ENCODE data around the gene NFIC. TPM values are rescaled to one million over a fixed set of nuclear protein-coding genes. Genes with fewer than 3 reads are reported as not detected.
A peak's percentile ranks its signal among the peaks of the same experiment; 100 is the strongest.
"Not testable (repeated sequence)": the region's sequence is repeated elsewhere in the genome, so short reads cannot be mapped to it uniquely, and the experiment has no call there.

Gene NFIC
- polyA plus RNA-seq, 3 donors from 2014 or later: 2.8 to 13.3 TPM; not detected in 1

GRCh38 chr19:3380829-3381228, 14.4 kb downstream of the NFIC start:
- H3K36me3 Mint-ChIP-seq: peaks cover 0 to 4% (median 0%) of the 10 kb centered on the region in 3 donors
- peaks cover 0 to 8% of the 10 kb centered on the region in 2 donors for H3K4me1 Mint-ChIP-seq
- no peak overlapping the region for H3K27ac Mint-ChIP-seq
- no peaks in the 10 kb centered on the region for H3K9me3 Mint-ChIP-seq
- no peak for DNase-seq
- H3K27me3 Mint-ChIP-seq (ENCODE audit: low read depth in 3 of 3): peaks cover 0 to 5% (median 0%) of the 10 kb centered on the region in 3 donors
- no peak overlapping the region for H3K4me3 Mint-ChIP-seq

- peak overlapping the region in 1 of 6 donors; percentile 25 for H3K27ac Mint-ChIP-seq
- peaks cover 0 to 5% (median 0%) of the 10 kb centered on the region in 3 donors for H3K27me3 Mint-ChIP-seq (ENCODE audit: low read depth in 3 of 3)
- peaks cover 0 to 8% of the 10 kb centered on the region in 2 donors for H3K4me1 Mint-ChIP-seq
- H3K36me3 Mint-ChIP-seq: peaks cover 0 to 4% (median 0%) of the 10 kb centered on the region in 3 donors
- no peak overlapping the region for H3K4me3 Mint-ChIP-seq
- no peaks in the 10 kb centered on the region for H3K9me3 Mint-ChIP-seq
- no peak for DNase-seq
Observed at GRCh38 chr19:3381701-3382372, 15.5 kb downstream of the NFIC start.

GRCh38 chr19:3382460-3383100, 16.2 kb downstream of the NFIC start:
- H3K9me3 Mint-ChIP-seq: no peaks in the 10 kb centered on the region
- peaks cover 0 to 8% of the 10 kb centered on the region in 2 donors for H3K4me1 Mint-ChIP-seq
- peaks cover 0 to 5% (median 0%) of the 10 kb centered on the region in 3 donors for H3K27me3 Mint-ChIP-seq (ENCODE audit: low read depth in 3 of 3)
- no peak overlapping the region for H3K4me3 Mint-ChIP-seq
- H3K36me3 Mint-ChIP-seq: peaks cover 0 to 4% (median 0%) of the 10 kb centered on the region in 3 donors
- DNase-seq: no peak
- H3K27ac Mint-ChIP-seq: peak overlapping the region in 1 of 6 donors; percentile 25

GRCh38 chr19:3383121-3383722, 16.8 kb downstream of the NFIC start:
- H3K27ac Mint-ChIP-seq: no peak overlapping the region
- H3K4me1 Mint-ChIP-seq: peaks cover 0 to 8% of the 10 kb centered on the region in 2 donors
- no peak overlapping the region for H3K4me3 Mint-ChIP-seq

GRCh38 chr19:3386447-3387234, 20.3 kb downstream of the NFIC start:
- H3K36me3 Mint-ChIP-seq: peaks cover 0 to 4% (median 0%) of the 10 kb centered on the region in 3 donors
- H3K4me3 Mint-ChIP-seq: no peak overlapping the region
- peaks cover 0 to 2% (median 0%) of the 10 kb centered on the region in 3 donors for H3K27me3 Mint-ChIP-seq (ENCODE audit: low read depth in 3 of 3)
- H3K4me1 Mint-ChIP-seq: peaks cover 0 to 8% of the 10 kb centered on the region in 2 donors
- DNase-seq: no peak
- H3K27ac Mint-ChIP-seq: no peak overlapping the region
- no peaks in the 10 kb centered on the region for H3K9me3 Mint-ChIP-seq

More at GRCh38 chr19:3383121-3383722, 16.8 kb downstream of the NFIC start:
- H3K36me3 Mint-ChIP-seq: peaks cover 0 to 4% (median 0%) of the 10 kb centered on the region in 3 donors
- DNase-seq: no peak
- H3K9me3 Mint-ChIP-seq: no peaks in the 10 kb centered on the region
- H3K27me3 Mint-ChIP-seq (ENCODE audit: low read depth in 3 of 3): peaks cover 0 to 5% (median 0%) of the 10 kb centered on the region in 3 donors

- Mint-ChIP-seq H3K9me3 (no peaks in the 10 kb centered on the region), H3K27me3 (ENCODE audit: low read depth in 3 of 3) (no peaks in the 10 kb centered on the region), H3K4me1 (peaks cover 0 to 2% of the 10 kb centered on the region in 2 donors), H3K27ac (no peak overlapping the region), H3K4me3 (no peak overlapping the region), H3K36me3 (peaks cover 0 to under 1% (median 0%) of the 10 kb centered on the region in 3 donors)
- no peak for DNase-seq
Observed at GRCh38 chr19:3387645-3388589, 21.5 kb downstream of the NFIC start.

GRCh38 chr19:3389446-3389778, 23.0 kb downstream of the NFIC start:
- no peaks in the 10 kb centered on the region for H3K9me3 Mint-ChIP-seq
- peaks cover 0 to 4% of the 10 kb centered on the region in 2 donors for H3K4me1 Mint-ChIP-seq
- H3K36me3 Mint-ChIP-seq: no peaks in the 10 kb centered on the region
- peak overlapping the region in 1 of 6 donors; percentile 4 for H3K27ac Mint-ChIP-seq
- no peak overlapping the region for H3K4me3 Mint-ChIP-seq
- no peaks in the 10 kb centered on the region for H3K27me3 Mint-ChIP-seq (ENCODE audit: low read depth in 3 of 3)
- no peak for DNase-seq

- Mint-ChIP-seq H3K9me3 (no peaks in the 10 kb centered on the region), H3K4me1 (peaks cover 0 to 2% of the 10 kb centered on the region in 2 donors), H3K36me3 (no peaks in the 10 kb centered on the region), H3K4me3 (no peak overlapping the region), H3K27ac (no peak overlapping the region), H3K27me3 (ENCODE audit: low read depth in 3 of 3) (no peaks in the 10 kb centered on the region)
- no peak for DNase-seq
Observed at GRCh38 chr19:3389876-3390371, 23.5 kb downstream of the NFIC start.

GRCh38 chr19:3391911-3392310, 25.5 kb downstream of the NFIC start:
- DNase-seq; H3K27ac Mint-ChIP-seq; H3K4me1 Mint-ChIP-seq; H3K9me3 Mint-ChIP-seq; H3K36me3 Mint-ChIP-seq; H3K27me3 Mint-ChIP-seq (ENCODE audit: low read depth in 3 of 3); H3K4me3 Mint-ChIP-seq: not testable (repeated sequence)

- Mint-ChIP-seq H3K9me3 (no peaks in the 10 kb centered on the region), H3K36me3 (no peaks in the 10 kb centered on the region), H3K4me1 (peaks cover 0 to 6% of the 10 kb centered on the region in 2 donors), H3K4me3 (no peak overlapping the region), H3K27ac (no peak overlapping the region), H3K27me3 (ENCODE audit: low read depth in 3 of 3) (no peaks in the 10 kb centered on the region)
- no peak for DNase-seq
Observed at GRCh38 chr19:3392480-3392879, 26.1 kb downstream of the NFIC start.

- peak overlapping the region in 1 of 6 donors; percentile 35 for H3K27ac Mint-ChIP-seq
- H3K4me1 Mint-ChIP-seq: peaks cover 0 to 6% of the 10 kb centered on the region in 2 donors
- no peaks in the 10 kb centered on the region for H3K27me3 Mint-ChIP-seq (ENCODE audit: low read depth in 3 of 3)
- DNase-seq: no peak
- no peaks in the 10 kb centered on the region for H3K36me3 Mint-ChIP-seq
- no peaks in the 10 kb centered on the region for H3K9me3 Mint-ChIP-seq
- H3K4me3 Mint-ChIP-seq: no peak overlapping the region
Observed at GRCh38 chr19:3396881-3397265, 30.5 kb downstream of the NFIC start.

- Mint-ChIP-seq H3K27ac (no peak overlapping the region), H3K9me3 (no peaks in the 10 kb centered on the region), H3K36me3 (no peaks in the 10 kb centered on the region), H3K27me3 (ENCODE audit: low read depth in 3 of 3) (peaks cover 0 to 1% (median 0%) of the 10 kb centered on the region in 3 donors), H3K4me3 (no peak overlapping the region), H3K4me1 (peaks cover 0 to 8% of the 10 kb centered on the region in 2 donors)
- DNase-seq: no peak
Observed at GRCh38 chr19:3397266-3398022, 31.1 kb downstream of the NFIC start.

All from immature natural killer cell (primary cell).